B cell (primary cell): ENCODE data around the gene ARPC1A. TPM values are rescaled to one million over a fixed set of nuclear protein-coding genes. Genes with fewer than 3 reads are reported as not detected.
"Not testable (repeated sequence)": the region's sequence is repeated elsewhere in the genome, so short reads cannot be mapped to it uniquely, and the experiment has no call there.

Experiments used
- ATAC-seq: fragments of 200-7000 bp; cut with Tn5 transposase; one replicate; pipeline ENCODE4 v1.10.0; 2021; ENCODE audit warnings: low read depth, mild to moderate bottlenecking, moderate number of reproducible peaks, moderate library complexity
- CTCF ChIA-PET: fragments of 350-600 bp; sonication (Branson Sonifier 250); formaldehyde crosslinking; loops from one replicate; lab custom pipeline; 2021; ENCODE audit warnings: antibody characterized with exemption, inconsistent platforms; lab: Charles Lee
- POLR2A ChIA-PET: fragments of 350-600 bp; sonication (Branson Sonifier 250); formaldehyde crosslinking; loops from one replicate; lab custom pipeline; 2021; ENCODE audit warnings: antibody characterized with exemption; lab: Charles Lee
- DNase-seq: peaks from one replicate; pipeline ENCODE4 v3.0.0; 2013
- H2AFZ ChIP-seq: 2 replicates; pipeline ENCODE4 v1.6.1; 2012; ENCODE audit warnings: mild to moderate bottlenecking, low read depth, low read length; ENCODE audit not compliant: insufficient read depth, poor library complexity, severe bottlenecking
- H3K27ac ChIP-seq, 2 donors: 1 replicate in 1 of 2; 2 replicates in 1 of 2; pipeline ENCODE4 v1.5.1; 2012 to 2013; ENCODE audit warnings: low read length in 2 of 2, mild to moderate bottlenecking in 2 of 2, moderate library complexity in 1 of 2
- H3K27me3 ChIP-seq, 4 experiments: fragments of 200-600 bp in 1 of 4; sonication (generic) in 1 of 4; replicated peaks in 1 of 4; 1 replicate in 2 of 4; 2 replicates in 2 of 4; pipeline versions ENCODE4 v1.6.1 to v1.7.0; 2013 to 2016; ENCODE audit warnings: low read length in 3 of 4, mild to moderate bottlenecking in 2 of 4, mixed read lengths in 1 of 4, moderate library complexity in 1 of 4; ENCODE audit not compliant: insufficient read depth in 4 of 4, control insufficient read depth in 3 of 4; ENCODE audit errors: control extremely low read depth in 1 of 4
- H3K36me3 ChIP-seq, 2 experiments: replicated peaks in 1 of 2; 1 replicate in 1 of 2; 2 replicates in 1 of 2; pipeline versions ENCODE4 v1.6.1 to v1.7.1; 2013; ENCODE audit warnings: low read length in 1 of 2; ENCODE audit not compliant: insufficient read depth in 2 of 2, control insufficient read depth in 1 of 2; ENCODE audit errors: control extremely low read depth in 1 of 2, extremely low read depth in 1 of 2
- H3K4me1 ChIP-seq, 2 donors: fragments of 200-600 bp in 1 of 2; sonication (generic) in 1 of 2; 1 replicate in 1 of 2; 2 replicates in 1 of 2; pipeline versions ENCODE4 v1.5.1 to v1.6.1; 2013 to 2017; ENCODE audit warnings: low read length in 2 of 2; ENCODE audit not compliant: control insufficient read depth in 2 of 2, insufficient read depth in 2 of 2
- H3K4me2 ChIP-seq: replicated peaks from 2 replicates; pipeline ENCODE3; 2012; ENCODE audit warnings: mild to moderate bottlenecking, low read depth, low read length; ENCODE audit not compliant: poor library complexity, severe bottlenecking
- H3K4me3 ChIP-seq, 5 experiments: fragments of 200-600 bp in 1 of 5; sonication (generic) in 1 of 5; 1 replicate in 3 of 5; 2 replicates in 2 of 5; pipeline versions ENCODE4 v1.5.1 to v1.7.0; 2011 to 2016; ENCODE audit warnings: low read length in 4 of 5, mild to moderate bottlenecking in 4 of 5, low read depth in 2 of 5, control low read depth in 1 of 5, moderate library complexity in 1 of 5; ENCODE audit not compliant: insufficient read depth in 1 of 5; ENCODE audit errors: control extremely low read depth in 1 of 5, extremely low read depth in 1 of 5
- H3K79me2 ChIP-seq: fragments of 200-600 bp; sonication (generic); one replicate; pipeline ENCODE4 v1.6.0; 2016; ENCODE audit warnings: low read length; ENCODE audit not compliant: control insufficient read depth, insufficient read depth
- H3K9ac ChIP-seq: fragments of 200-600 bp; sonication (generic); 2 replicates; pipeline ENCODE4 v1.6.1; 2017; ENCODE audit warnings: mild to moderate bottlenecking, low read length, moderate library complexity
- H3K9me3 ChIP-seq, 3 donors: one replicate each; pipeline versions ENCODE4 v1.6.1 to v1.7.1; 2013; ENCODE audit warnings: low read length in 2 of 3; ENCODE audit not compliant: control insufficient read depth in 2 of 3, insufficient read depth in 1 of 3; ENCODE audit errors: control extremely low read depth in 1 of 3
- H4K20me1 ChIP-seq: 2 replicates; pipeline ENCODE4 v1.6.0; 2012; ENCODE audit warnings: mild to moderate bottlenecking, low read length; ENCODE audit not compliant: insufficient read depth, control insufficient read depth, poor library complexity, severe bottlenecking
- H3K27ac Mint-ChIP-seq: one replicate; pipeline ENCODE4 v1.8.0; 2021; ENCODE audit warnings: mixed read lengths
- H3K27me3 Mint-ChIP-seq: one replicate; pipeline ENCODE4 v1.8.0; 2021; ENCODE audit warnings: mixed read lengths
- H3K4me1 Mint-ChIP-seq: one replicate; pipeline ENCODE4 v1.8.0; 2021; ENCODE audit warnings: mixed read lengths
- H3K4me3 Mint-ChIP-seq: one replicate; pipeline ENCODE4 v1.8.0; 2021; ENCODE audit warnings: mixed read lengths
- H3K9me3 Mint-ChIP-seq: one replicate; pipeline ENCODE4 v1.8.0; 2022; ENCODE audit warnings: mixed read lengths; ENCODE audit not compliant: insufficient read depth
- EZH2 ChIP-seq: IDR thresholded peaks from 2 replicates; pipeline ENCODE4 v1.6.1; 2012; ENCODE audit warnings: borderline replicate concordance, low read depth, mild to moderate bottlenecking, moderate library complexity, low read length; ENCODE audit not compliant: insufficient read depth, poor library complexity, severe bottlenecking
- WGBS: methylation state at CpG from one replicate; pipeline ENCODE4 v1.1.5; 2013; ENCODE audit warnings: missing lambda C conversion rate; ENCODE audit not compliant: insufficient coverage; 5-methylcytosine and 5-hydroxymethylcytosine counted together
- intact Hi-C: fragments of 100-400 bp; cut with micrococcal nuclease; formaldehyde crosslinking; loops from one replicate; pipeline ENCODE4 v1.10.0; 2022
- polyA plus RNA-seq: library from polyadenylated mRNA; depleted of rRNA; stranded (reverse); fragments of >200 nt; gene quantifications from 2 replicates; pipeline ENCODE4 v1.2.3, GENCODE V29; 2012
- total RNA-seq, 2 donors: library from RNA; stranded (reverse); fragments of 120-200 nt in 1 of 2; gene quantifications; 1 replicate in 1 of 2; 2 replicates in 1 of 2; pipeline versions ENCODE4 v1.2.3 to v1.2.4, GENCODE V29; 2013 to 2022
- TF ChIP-seq, protein P1 (sequence below): fragments of 200-600 bp; IDR thresholded peaks from one replicate; pipeline ENCODE4 v1.8.0; 2022; ENCODE audit warnings: antibody characterized with exemption, mild to moderate bottlenecking

The ARPC1A gene
- total and polyA plus RNA-seq, 2 donors (not counting 1 experiment from before 2014, with no cell fraction given) = 41.7 to 45.5 TPM

DNA sequence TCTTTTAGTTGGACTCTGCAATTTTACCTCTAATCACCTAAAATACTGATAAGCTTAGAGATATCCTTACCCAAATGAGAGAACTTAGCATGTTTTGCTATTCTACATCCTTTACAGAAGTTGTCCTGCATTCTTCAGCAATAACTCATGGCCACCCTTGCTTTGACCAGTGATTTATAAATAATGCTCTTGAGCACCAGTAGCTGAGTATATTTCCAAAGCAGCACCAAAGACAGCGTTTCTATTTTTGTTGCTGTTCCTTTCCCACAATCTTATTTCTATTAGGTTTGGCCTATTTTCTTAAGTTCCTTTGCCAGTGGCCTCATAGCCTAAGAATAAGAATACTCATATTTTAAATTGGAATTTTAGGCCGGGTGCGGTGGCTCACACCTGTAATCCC, 15.0 kb downstream of the ARPC1A start:
- Histone ChIP-seq H3K4me2 (no peak overlapping the region), H3K27ac (no peak overlapping the region), H2AFZ (no peak overlapping the region), H3K4me1 (no peaks in the 10 kb centered on the region), H3K4me3 (no peak overlapping the region), H3K27me3 (no peaks in the 10 kb centered on the region), H3K9ac (no peak overlapping the region), H3K36me3 (peaks cover 25 to 55% of the 10 kb centered on the region in 2 experiments), H3K79me2 (peaks cover 30% of the 10 kb centered on the region), H3K9me3 (no peaks in the 10 kb centered on the region), H4K20me1 (peaks cover 29% of the 10 kb centered on the region)
- no peak for DNase-seq
- H3K27me3 Mint-ChIP-seq = no peaks in the 10 kb centered on the region
- ATAC-seq = no peak
- no peak overlapping the region for H3K4me3 Mint-ChIP-seq
- no CpG with 5 or more reads among the region's 3 CpGs for WGBS
- H3K27ac Mint-ChIP-seq = no peak overlapping the region
- intact Hi-C loops = no loop called here
- no peak for TF ChIP-seq EZH2
- TF ChIP-seq, protein P1, sequence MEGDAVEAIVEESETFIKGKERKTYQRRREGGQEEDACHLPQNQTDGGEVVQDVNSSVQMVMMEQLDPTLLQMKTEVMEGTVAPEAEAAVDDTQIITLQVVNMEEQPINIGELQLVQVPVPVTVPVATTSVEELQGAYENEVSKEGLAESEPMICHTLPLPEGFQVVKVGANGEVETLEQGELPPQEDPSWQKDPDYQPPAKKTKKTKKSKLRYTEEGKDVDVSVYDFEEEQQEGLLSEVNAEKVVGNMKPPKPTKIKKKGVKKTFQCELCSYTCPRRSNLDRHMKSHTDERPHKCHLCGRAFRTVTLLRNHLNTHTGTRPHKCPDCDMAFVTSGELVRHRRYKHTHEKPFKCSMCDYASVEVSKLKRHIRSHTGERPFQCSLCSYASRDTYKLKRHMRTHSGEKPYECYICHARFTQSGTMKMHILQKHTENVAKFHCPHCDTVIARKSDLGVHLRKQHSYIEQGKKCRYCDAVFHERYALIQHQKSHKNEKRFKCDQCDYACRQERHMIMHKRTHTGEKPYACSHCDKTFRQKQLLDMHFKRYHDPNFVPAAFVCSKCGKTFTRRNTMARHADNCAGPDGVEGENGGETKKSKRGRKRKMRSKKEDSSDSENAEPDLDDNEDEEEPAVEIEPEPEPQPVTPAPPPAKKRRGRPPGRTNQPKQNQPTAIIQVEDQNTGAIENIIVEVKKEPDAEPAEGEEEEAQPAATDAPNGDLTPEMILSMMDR = no peak
- H3K9me3 Mint-ChIP-seq = no peaks in the 10 kb centered on the region
- ChIA-PET POLR2A (no interaction called here), CTCF (no interaction called here)
- H3K4me1 Mint-ChIP-seq = no peaks in the 10 kb centered on the region

DNA sequence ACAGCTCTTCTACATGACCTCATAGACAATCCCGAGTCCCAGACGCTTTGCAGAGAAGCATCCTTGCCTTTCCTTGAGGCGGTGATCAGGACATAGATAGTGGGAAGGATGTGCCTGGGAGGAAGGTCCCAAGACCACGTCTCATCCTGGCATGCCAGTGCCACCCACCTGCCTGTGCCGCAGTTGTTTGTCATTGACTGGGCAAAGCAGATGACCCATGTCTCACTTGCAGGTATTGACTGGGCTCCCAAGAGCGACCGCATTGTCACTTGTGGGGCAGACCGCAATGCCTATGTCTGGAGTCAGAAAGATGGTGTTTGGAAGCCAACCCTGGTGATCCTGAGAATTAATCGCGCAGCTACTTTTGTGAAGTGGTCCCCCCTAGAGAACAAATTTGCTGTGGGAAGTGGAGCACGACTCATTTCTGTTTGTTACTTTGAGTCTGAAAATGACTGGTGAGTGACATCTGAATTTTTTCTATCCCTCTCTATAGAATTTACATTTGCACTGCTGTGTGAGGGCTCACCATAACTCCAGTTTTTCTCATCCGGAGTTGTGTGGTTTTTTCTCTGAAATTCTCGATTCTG, 18.5 kb downstream of the ARPC1A start:
- Mint-ChIP-seq H3K4me1 (no peaks in the 10 kb centered on the region), H3K4me3 (no peak overlapping the region), H3K27me3 (no peaks in the 10 kb centered on the region), H3K27ac (no peak overlapping the region), H3K9me3 (no peaks in the 10 kb centered on the region)
- peaks cover 17 to 66% of the 10 kb centered on the region in 2 experiments for H3K36me3 ChIP-seq
- no peak overlapping the region for H3K9ac ChIP-seq
- ATAC-seq = no peak
- DNase-seq = no peak
- 95% methylated on average over 9 of the region's 13 CpGs for WGBS
- peaks cover 9% of the 10 kb centered on the region for H4K20me1 ChIP-seq
- no peak overlapping the region for H2AFZ ChIP-seq
- H3K4me2 ChIP-seq = no peak overlapping the region
- H3K4me1 ChIP-seq = no peaks in the 10 kb centered on the region
- H3K4me3 ChIP-seq = no peak overlapping the region
- H3K27me3 ChIP-seq = no peaks in the 10 kb centered on the region
- no peak for TF ChIP-seq EZH2
- TF ChIP-seq, protein P1 = no peak
- intact Hi-C loops = no loop called here
- no peak overlapping the region for H3K27ac ChIP-seq
- CTCF ChIA-PET = interaction anchor here (1.4 kb wide), 1 partner anchor 21 kb away, joined by 3 read pairs; no protein-coding TSS in a partner anchor
- H3K9me3 ChIP-seq = no peaks in the 10 kb centered on the region
- peaks cover 28% of the 10 kb centered on the region for H3K79me2 ChIP-seq
- POLR2A ChIA-PET = no interaction called here

DNA sequence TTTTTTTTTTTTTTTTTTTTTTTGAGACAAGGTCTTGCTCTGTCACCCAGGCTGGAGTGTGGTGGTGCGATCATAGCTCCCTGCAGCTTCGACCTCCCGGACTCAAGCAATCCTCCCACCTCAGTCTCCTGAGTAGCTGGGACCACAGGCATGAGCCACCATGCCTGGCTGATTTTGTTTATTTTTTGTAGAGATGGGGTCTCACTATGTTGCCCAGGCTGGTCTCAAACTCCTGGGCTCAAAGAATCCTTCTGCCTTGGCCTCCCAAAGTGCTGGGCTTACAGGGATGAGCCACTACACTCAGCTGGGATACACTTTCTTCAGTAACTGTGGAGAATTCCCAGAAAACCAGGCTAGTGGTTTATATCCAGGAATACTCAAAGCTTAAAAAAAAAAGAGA, 24.9 kb downstream of the ARPC1A start:
- H3K27ac Mint-ChIP-seq = not testable (repeated sequence)

More for the DNA sequence above, 24.9 kb downstream of the ARPC1A start:
- H3K4me1 ChIP-seq, H3K9me3 Mint-ChIP-seq, H2AFZ ChIP-seq, H3K9me3 ChIP-seq, DNase-seq, H3K4me3 Mint-ChIP-seq, H3K4me1 Mint-ChIP-seq, H3K9ac ChIP-seq, intact Hi-C loops, H4K20me1 ChIP-seq, ATAC-seq, H3K27ac ChIP-seq, H3K27me3 ChIP-seq, H3K4me2 ChIP-seq, H3K4me3 ChIP-seq, H3K27me3 Mint-ChIP-seq, CTCF ChIA-PET: not testable (repeated sequence)
- Histone ChIP-seq H3K79me2 (peaks cover 10% of the 10 kb centered on the region), H3K36me3 (peaks cover 4 to 66% of the 10 kb centered on the region in 2 experiments)
- POLR2A ChIA-PET = interaction anchor here (0.6 kb wide), 1 partner anchor 561 kb away, joined by 7 read pairs; no protein-coding TSS in a partner anchor
- WGBS = 100% methylated on average over 3 of the region's 3 CpGs
